Aorta (tissue), 5 donors: ENCODE data around the gene SIX4. TPM values are rescaled to one million over a fixed set of nuclear protein-coding genes. Genes with fewer than 3 reads are reported as not detected.

Experiments
- ATAC-seq: fragments of 200-7000 bp; cut with Tn5 transposase; one replicate; pipeline ENCODE4 v1.9.1; 2022; ENCODE audit warnings: moderate library complexity; ENCODE audit not compliant: low FRiP score
- DNase-seq, 2 donors: peaks; one replicate each; pipeline ENCODE4 v3.0.0-alpha.2; 2020
- H3K27ac ChIP-seq, 2 donors: one replicate each; pipeline ENCODE4 v1.5.1; 2013; ENCODE audit warnings: low read length in 2 of 2, mild to moderate bottlenecking in 2 of 2, moderate library complexity in 2 of 2, control low read depth in 1 of 2, inconsistent platforms in 1 of 2, low read depth in 1 of 2
- H3K27me3 ChIP-seq, 2 donors: one replicate each; pipeline ENCODE4 v1.6.1; 2013; ENCODE audit warnings: control low read depth in 1 of 2, low read length in 1 of 2, mild to moderate bottlenecking in 1 of 2, moderate library complexity in 1 of 2; ENCODE audit not compliant: insufficient read depth in 2 of 2, control insufficient read depth in 1 of 2
- H3K36me3 ChIP-seq, 2 donors: one replicate each; pipeline ENCODE4 v1.6.1; 2013; ENCODE audit warnings: control low read depth in 1 of 2, low read length in 1 of 2, mild to moderate bottlenecking in 1 of 2; ENCODE audit not compliant: insufficient read depth in 2 of 2, control insufficient read depth in 1 of 2
- H3K4me1 ChIP-seq, 2 donors: one replicate each; pipeline ENCODE4 v1.6.1; 2013; ENCODE audit warnings: low read length in 2 of 2, control low read depth in 1 of 2, mild to moderate bottlenecking in 1 of 2, moderate library complexity in 1 of 2; ENCODE audit not compliant: insufficient read depth in 2 of 2, control insufficient read depth in 1 of 2
- H3K4me3 ChIP-seq, 2 donors: one replicate each; pipeline ENCODE4 v1.5.1; 2013; ENCODE audit warnings: low read length in 2 of 2, control low read depth in 1 of 2, mild to moderate bottlenecking in 1 of 2
- H3K9me3 ChIP-seq: one replicate; pipeline ENCODE4 v1.6.1; 2013; ENCODE audit warnings: mild to moderate bottlenecking, low read length; ENCODE audit not compliant: control insufficient read depth
- WGBS, 2 donors: extraction: QIAGEN DNeasy Blood & Tissue Kit; methylation state at CpG; one replicate each; pipeline ENCODE4 v1.1.7; 2013; 5-methylcytosine and 5-hydroxymethylcytosine counted together
- intact Hi-C, 2 donors: fragments of 100-400 bp; cut with DNase I; formaldehyde crosslinking; loops; one replicate each; pipeline versions ENCODE4 v1.14.2 to v1.15.0; 2022
- polyA plus RNA-seq, 2 donors: library from polyadenylated mRNA; stranded (reverse); fragments of 200-250 nt; gene quantifications; one replicate each; pipeline ENCODE4 v1.2.3, GENCODE V29; 2013
- total RNA-seq, 2 donors: library from RNA; stranded (reverse); fragmentation: NEBNext Ultra II Directional; extraction: Animal tissue kit (Norgen Biotek cat#: 25700); gene quantifications; one replicate each; pipeline ENCODE4 v1.2.1, GENCODE V29; 2021
- donor health status: healthy with polysubstance abuse.
- donor health status: Bipolar disorder and iron deficiency.
- donor health status: DM: no; HTN: no; CAD: no.
- donor health status: DM: no; HTN: no; CAD: no.
- donor health status: DM: yes; HTN: yes; CAD: no.

SIX4 gene
- total and polyA plus RNA-seq, 4 donors: 0.50 to 6.0 (median 1.9) TPM

- Histone ChIP-seq H3K36me3 (no peaks in the 10 kb centered on the region), H3K27ac (no peak overlapping the region), H3K27me3 (no peaks in the 10 kb centered on the region), H3K4me1 (no peaks in the 10 kb centered on the region), H3K4me3 (no peak overlapping the region), H3K9me3 (no peaks in the 10 kb centered on the region)
- intact Hi-C loops: no loop called here
- 3 to 8% methylated on average over 1 of the region's 1 CpG for WGBS, 2 donors
- DNase-seq (no peak), ATAC-seq (no peak)
Measured at GRCh38 chr14:60756847-60757246, 32.7 kb upstream of the SIX4 start.

- 92 to 93% methylated on average over 7 of the region's 7 CpGs for WGBS, 2 donors
- DNase-seq (no peak), ATAC-seq (no peak)
- H3K27ac ChIP-seq: no peak overlapping the region
- H3K27me3 ChIP-seq: no peaks in the 10 kb centered on the region
- H3K4me1 ChIP-seq: no peaks in the 10 kb centered on the region
- no peaks in the 10 kb centered on the region for H3K9me3 ChIP-seq
- H3K36me3 ChIP-seq: no peaks in the 10 kb centered on the region
- no peak overlapping the region for H3K4me3 ChIP-seq
- intact Hi-C loops: no loop called here
Measured at GRCh38 chr14:60753264-60754119, 29.3 kb upstream of the SIX4 start.

- intact Hi-C loops: no loop called here
- Histone ChIP-seq H3K27ac (no peak overlapping the region), H3K4me3 (no peak overlapping the region), H3K4me1 (no peaks in the 10 kb centered on the region), H3K27me3 (no peaks in the 10 kb centered on the region), H3K9me3 (no peaks in the 10 kb centered on the region), H3K36me3 (no peaks in the 10 kb centered on the region)
- no peak for DNase-seq
- ATAC-seq: no peak
Measured at GRCh38 chr14:60744566-60744965, 20.4 kb upstream of the SIX4 start.

GRCh38 chr14:60738843-60739508 is 14.8 kb upstream of the SIX4 start:
- ATAC-seq: no peak
- intact Hi-C loops: no loop called here
- DNase-seq: no peak

GRCh38 chr14:60736494-60736893 is 12.3 kb upstream of the SIX4 start:
- Histone ChIP-seq H3K27me3 (no peaks in the 10 kb centered on the region), H3K9me3 (no peaks in the 10 kb centered on the region), H3K4me3 (peak overlapping the region in 1 of 2 donors; percentile 26), H3K36me3 (no peaks in the 10 kb centered on the region), H3K27ac (no peak overlapping the region), H3K4me1 (peaks cover 0 to 4% of the 10 kb centered on the region in 2 donors)
- intact Hi-C loops: no loop called here
- 9 to 10% methylated on average over 4 of the region's 4 CpGs for WGBS, 2 donors
- no peak for DNase-seq
- ATAC-seq: no peak

More at GRCh38 chr14:60738843-60739508, 14.8 kb upstream of the SIX4 start:
- Histone ChIP-seq H3K9me3 (no peaks in the 10 kb centered on the region), H3K36me3 (no peaks in the 10 kb centered on the region), H3K27me3 (no peaks in the 10 kb centered on the region), H3K4me3 (no peak overlapping the region), H3K27ac (no peak overlapping the region), H3K4me1 (peaks cover 0 to 4% of the 10 kb centered on the region in 2 donors)
- 89 to 95% methylated on average over 4 of the region's 4 CpGs for WGBS, 2 donors

GRCh38 chr14:60735416-60735815 is 11.3 kb upstream of the SIX4 start:
- no peaks in the 10 kb centered on the region for H3K9me3 ChIP-seq
- peaks cover 0 to 4% of the 10 kb centered on the region in 2 donors for H3K4me1 ChIP-seq
- no peak for ATAC-seq
- WGBS, 2 donors: 2 to 3% methylated on average over 5 of the region's 5 CpGs
- DNase-seq: no peak
- no peaks in the 10 kb centered on the region for H3K36me3 ChIP-seq
- peak overlapping the region; percentile 61 to 97 for H3K4me3 ChIP-seq
- no peaks in the 10 kb centered on the region for H3K27me3 ChIP-seq
- no peak overlapping the region for H3K27ac ChIP-seq
- intact Hi-C loops: no loop called here

GRCh38 chr14:60734465-60735242 is 10.5 kb upstream of the SIX4 start, which contains the start of gene MNAT1:
TSS of gene MNAT1 (plus strand) at chr14:60734761. CDS start at chr14:60734863, 102 bp downstream.
- H3K4me1 ChIP-seq: peaks cover 0 to 4% of the 10 kb centered on the region in 2 donors
- 2 to 3% methylated on average over 33 of the region's 33 CpGs for WGBS, 2 donors
- peak within 1 kb of the TSS; percentile 61 to 97 for H3K4me3 ChIP-seq
- H3K27me3 ChIP-seq: no peaks in the 10 kb centered on the region
- H3K9me3 ChIP-seq: no peaks in the 10 kb centered on the region
- ATAC-seq (peak; percentile 96), DNase-seq (peak; percentile 80 to 90)
- H3K36me3 ChIP-seq: no peaks in the 10 kb centered on the region
- intact Hi-C loops: no loop called here
- H3K27ac ChIP-seq: peak within 1 kb of the TSS in 1 of 2 donors; percentile 53

- Histone ChIP-seq H3K27ac (no peak overlapping the region), H3K4me3 (no peak overlapping the region), H3K9me3 (no peaks in the 10 kb centered on the region), H3K36me3 (no peaks in the 10 kb centered on the region), H3K4me1 (peaks cover 0 to 4% of the 10 kb centered on the region in 2 donors), H3K27me3 (no peaks in the 10 kb centered on the region)
- intact Hi-C loops: no loop called here
- no peak for ATAC-seq
- DNase-seq: no peak
- whole genome bisulfite sequencing, 2 donors: 63 to 65% methylated on average over 4 of the region's 4 CpGs
Measured at GRCh38 chr14:60732840-60733483, 8.8 kb upstream of the SIX4 start.
